ENCODE results near the gene SRP68.
"Not testable (repeated sequence)": the region's sequence is repeated elsewhere in the genome, so short reads cannot be mapped to it uniquely, and the experiment has no call there.

SRP68 gene

DNA sequence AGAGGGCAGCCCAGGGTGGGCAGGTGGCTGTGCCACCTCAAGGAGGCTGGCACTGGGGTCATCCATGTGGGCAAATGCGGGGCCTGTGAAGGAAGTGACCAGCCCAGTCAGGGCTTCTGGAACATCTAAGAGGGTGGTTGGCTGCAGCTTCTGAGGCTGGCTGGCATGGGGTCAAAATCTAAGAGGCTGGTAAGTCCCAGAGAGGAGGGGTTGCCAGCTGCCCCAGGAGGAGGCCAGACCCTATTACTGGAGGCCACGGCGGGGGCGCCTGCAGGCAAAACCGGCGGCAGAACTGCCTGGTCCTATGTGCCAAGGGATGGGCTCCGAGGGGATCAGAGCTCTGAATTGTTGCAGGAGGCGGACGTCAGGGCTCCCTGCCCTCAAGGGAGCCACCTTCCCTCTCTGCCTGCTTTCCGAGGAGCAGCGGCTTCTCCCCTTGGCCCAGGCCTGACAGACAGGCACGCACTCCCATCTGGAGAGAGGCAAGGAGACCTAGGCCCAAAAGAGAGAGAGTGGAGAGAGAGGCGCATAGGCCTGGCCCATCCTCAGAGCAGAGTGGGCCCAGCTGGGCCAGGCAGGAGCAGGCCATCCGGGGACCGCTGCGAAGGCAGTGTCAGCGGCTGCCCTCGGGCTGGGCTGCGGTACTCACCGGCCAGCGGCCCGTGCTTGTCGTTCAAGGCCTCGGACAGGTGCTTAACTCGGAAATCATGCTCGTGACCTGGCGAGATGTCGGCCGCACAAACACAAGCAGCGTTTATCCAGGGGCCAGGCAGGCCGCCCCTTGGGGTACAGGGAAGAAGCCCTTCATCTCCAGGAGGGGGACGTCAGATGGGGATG lies 17.6 kb upstream of the SRP68 start:
- no peak for DNase-seq (ENCODE audit: low read depth in 2 of 2)

DNA sequence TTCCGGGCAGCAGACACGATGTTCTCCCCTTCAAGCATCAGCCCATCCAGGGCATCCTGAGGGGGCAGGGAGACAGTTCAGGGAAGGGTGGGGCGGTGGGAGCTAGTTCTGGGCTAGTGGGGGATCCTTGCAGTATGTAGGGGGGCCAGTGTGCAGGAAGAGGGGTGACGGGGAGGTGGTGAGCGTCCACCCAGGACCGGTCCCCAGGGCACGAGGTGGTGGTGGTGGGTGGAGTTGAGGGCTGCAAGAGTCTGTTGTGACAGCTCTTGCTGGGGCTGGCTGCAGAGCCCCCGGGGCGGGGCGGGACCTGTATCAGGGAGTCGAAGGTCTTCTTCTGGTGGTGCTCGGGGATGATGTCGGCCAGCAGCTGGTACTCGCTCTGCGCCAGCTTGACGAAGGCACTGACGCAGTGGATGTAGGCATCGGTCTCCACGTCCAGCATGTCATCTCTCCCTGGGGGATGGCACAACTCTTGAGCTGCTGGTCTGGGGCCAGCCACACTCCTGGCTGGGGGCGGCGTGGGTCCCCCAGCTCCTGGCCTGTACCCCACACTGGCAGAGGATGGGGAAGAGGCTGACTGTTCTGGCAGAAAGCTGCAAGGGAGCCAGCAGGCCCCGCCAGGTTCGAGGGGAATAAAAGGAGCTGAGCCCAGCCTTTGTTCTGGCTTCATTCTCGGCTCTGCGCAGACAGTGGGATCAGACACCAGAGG lies 16.7 kb upstream of the SRP68 start:
- no peak for DNase-seq (ENCODE audit: low read depth in 2 of 2)

DNA sequence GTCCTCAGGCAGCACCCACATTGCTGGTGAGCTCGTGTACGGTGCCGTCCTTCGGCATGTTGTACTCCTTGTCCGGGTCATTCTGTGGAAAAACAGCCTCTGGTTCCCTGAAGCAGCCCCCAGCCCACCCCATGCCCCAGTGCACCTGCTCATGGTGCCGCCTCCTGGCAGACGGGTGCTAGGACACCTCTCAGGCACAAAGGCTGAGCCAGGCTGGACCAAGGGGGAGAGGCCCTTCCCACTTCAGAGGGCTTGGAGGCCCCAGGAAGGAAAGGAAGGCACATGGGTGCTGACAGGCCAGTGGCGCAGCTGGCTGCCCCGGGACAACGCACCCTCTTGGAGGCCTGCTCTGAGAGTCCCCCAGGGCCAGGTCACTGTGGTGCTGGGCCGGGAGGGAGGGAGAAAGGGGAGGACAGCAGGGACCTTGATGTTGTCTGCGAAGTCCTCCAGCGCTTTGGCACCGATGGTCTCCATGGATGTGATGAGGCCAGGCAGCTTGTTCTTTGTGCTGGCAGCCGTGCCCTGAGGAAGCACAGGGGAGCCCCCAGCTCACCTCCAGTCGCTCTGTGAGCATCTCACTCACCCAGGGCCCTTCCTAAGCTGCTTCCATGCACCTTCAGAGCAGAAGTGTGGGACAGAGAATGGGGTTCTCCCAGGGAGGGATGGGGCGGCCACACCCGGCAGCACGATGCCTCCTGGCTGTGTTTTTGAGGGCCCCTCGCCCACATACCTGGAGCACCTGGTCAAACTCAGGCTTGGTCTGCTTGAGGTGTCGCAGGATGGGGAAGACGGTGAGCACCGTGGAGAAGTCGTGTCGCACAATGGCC lies 15.9 kb upstream of the SRP68 start:
- DNase-seq (ENCODE audit: low read depth in 2 of 2), result no peak

DNA sequence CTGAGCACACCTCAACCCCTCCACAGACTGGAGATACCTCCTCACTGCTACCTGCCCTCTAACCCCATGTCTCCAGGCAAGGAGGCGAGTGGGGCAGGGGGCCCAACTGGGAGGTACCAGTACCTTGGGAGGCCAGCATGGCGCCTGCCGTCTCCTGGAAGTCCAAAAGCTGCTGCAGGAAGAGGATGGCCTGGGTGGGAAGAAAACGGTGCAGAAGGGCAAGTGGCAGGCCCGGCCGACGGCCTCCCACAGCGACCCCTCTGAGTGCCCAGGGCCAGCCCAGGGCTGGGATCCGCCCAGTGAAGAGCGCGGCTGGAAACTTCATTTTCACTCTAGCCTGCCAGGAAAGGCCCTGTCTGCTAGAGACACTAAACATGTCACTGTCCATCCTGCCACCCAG lies 15.2 kb upstream of the SRP68 start:
- DNase-seq (ENCODE audit: low read depth in 2 of 2), result no peak

GRCh38 chr17:76086384-76086783 lies 14.1 kb upstream of the SRP68 start:
- DNase-seq (ENCODE audit: low read depth in 2 of 2), result no peak

DNA sequence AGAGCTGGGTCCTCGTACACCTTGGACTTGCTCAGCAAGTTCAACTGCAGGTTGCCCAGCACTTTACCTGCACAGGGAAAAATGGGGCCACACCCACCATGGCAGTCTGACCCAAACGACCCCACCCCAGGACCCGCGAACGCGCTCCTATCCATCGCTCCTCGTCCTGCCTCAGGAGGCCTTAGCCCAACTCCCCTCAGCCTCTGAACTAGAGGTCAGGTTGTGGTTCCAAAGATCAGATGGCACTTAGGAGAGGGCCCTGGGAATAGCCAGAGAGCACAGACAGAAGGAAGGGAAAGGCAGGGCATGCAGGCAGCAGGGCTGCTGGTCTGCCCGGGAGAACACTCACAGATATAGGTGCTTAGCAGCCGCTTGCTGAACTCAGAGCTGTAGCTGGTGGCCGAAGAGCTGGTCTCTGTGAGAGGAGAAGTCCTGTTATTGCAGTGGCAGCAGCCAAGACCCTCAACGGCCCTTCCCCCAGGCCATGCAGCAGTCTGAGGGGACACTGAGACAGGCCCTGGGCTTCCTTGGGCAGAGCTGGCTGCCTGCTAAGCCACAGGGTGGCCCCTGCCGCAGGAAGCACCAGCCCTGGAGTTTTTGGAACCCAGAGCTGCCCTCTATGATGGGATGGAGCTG lies 13.5 kb upstream of the SRP68 start:
- DNase-seq (ENCODE audit: low read depth in 2 of 2), result no peak

DNA sequence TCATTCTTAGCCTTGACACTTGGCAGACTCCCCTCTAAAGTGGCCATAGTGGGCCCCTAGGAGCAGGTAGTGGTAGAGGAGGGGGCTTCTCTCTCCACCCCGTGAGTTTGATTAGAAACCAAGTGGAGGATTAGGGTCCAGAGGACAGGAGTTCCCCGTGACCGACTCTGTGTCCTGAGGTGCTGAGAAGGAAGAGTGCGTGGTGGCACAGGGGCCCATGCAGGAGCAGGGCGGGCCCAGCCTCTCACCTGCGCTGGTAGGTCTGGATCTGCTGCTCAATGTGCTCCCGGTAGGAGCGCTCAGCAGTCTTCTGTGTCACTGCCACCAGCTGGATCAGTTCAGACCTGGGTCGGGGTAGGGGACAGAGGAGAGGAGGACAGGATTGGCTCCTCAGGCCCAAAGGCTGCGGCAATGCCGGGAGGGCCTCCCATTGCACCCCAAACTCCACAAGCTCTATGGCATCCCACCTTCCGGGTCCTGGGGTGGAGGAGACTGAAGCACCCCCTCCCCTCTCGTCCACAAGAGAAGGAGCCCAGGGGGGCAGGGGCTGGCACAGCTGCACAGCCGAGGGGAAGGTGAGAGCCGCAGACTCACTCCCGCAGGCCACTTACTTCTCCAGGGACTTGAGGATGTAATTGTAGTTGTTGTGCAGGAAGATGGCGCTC lies 12.9 kb upstream of the SRP68 start:
- DNase-seq (ENCODE audit: low read depth in 2 of 2), result no peak

DNA sequence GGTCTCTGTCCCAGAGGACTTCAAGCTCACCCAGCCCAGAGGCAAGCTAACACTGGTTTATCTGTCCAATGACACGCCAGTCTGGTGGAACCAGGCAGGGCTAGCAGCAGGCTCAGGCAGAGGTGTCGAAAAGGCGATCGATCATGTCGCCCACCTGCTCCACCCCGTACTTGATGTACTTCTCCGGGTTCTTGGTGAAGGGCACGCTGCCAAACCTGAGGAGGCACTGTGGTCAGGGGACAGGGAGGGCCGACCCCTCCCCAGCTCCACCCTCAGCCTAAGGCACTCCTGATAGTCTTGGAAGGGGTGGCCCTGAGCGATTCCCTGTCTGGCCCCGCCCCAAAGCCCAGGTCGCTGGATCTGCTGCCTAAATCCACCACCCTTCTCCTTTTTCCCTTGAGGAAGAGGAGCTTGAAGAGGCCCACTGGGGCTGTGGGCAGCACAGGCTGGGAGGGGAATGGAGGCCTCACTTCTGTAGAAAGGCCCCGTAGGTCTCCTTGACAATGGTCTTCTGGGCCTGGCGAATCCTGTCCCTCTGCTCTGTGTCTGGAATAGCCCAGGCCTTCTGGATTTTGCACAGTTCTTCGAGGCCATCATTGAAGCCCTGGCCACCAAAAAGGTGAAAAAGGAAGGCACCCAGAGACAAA lies 11.3 kb upstream of the SRP68 start:
- no peak for DNase-seq (ENCODE audit: low read depth in 2 of 2)

- no peak for DNase-seq (ENCODE audit: low read depth in 2 of 2)
These were observed 10.3 kb upstream of the SRP68 start for GRCh38 chr17:76082326-76083251.

DNA sequence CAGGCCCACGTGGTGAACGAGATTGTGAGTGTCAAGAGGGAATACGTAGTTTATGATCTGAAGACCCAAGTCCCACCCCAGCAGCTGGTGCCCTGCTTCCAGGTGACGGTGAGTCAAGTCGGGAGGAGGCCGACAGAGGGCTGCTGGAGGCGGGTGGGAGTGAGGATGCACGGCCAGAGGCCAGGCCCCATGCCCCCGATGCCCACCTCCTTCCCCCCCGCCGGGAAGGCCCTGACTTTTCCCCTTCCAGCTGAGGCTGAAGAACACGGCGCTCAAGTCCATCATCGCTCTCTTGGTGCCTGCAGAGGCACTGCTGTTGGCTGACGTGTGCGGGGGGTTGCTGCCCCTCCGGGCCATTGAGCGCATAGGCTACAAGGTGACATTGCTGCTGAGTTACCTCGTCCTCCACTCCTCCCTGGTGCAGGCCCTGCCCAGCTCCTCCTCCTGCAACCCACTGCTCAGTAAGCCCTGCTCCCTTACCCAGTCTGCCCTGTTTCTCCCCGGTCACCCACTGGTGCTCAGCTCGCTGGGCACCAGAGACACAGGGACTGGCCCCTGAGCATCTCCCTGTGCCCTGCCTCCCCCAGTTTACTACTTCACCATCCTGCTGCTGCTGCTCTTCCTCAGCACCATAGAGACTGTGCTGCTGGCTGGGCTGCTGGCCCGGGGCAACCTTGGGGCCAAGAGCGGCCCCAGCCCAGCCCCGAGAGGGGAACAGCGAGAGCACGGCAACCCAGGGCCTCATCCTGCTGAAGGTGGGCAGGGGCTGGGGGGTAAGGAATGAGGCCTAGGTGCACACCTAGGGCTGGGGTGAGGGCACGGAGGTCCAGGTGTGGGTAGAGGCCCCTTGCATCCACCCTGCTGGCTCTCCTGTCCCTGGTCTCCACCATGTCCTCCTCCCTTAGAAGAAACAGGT lies 9.2 kb upstream of the SRP68 start:
- no peak for DNase-seq (ENCODE audit: low read depth in 2 of 2)

DNA sequence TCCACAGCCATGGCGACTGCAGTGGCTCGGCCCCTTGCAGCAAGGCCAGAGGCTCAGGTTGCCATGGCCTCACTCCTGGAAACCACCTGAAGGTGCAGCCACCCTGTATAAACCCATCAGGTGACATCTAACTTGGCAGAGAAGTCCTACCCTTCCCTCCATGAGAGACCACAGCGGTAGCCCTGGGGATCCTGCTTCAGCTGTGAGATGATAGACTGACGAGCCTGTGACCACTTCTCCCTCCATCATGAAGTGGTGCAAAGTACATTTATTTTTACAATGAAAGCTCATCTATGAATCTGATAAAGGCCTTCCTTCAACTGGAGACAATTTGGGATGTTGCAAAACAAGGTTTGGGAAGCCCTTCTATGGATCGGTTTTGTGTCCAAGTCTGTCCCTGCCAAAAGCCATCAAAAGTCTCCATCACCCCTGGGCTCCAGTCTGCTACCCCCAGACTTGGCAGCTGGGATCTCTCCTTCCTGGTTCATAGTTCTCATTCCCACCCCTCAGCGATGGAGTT lies 8.5 kb upstream of the SRP68 start:
- DNase-seq (ENCODE audit: low read depth in 2 of 2), result no peak

- no peak for DNase-seq (ENCODE audit: low read depth in 2 of 2)
These were observed 7.8 kb upstream of the SRP68 start for GRCh38 chr17:76079956-76080767.

DNA sequence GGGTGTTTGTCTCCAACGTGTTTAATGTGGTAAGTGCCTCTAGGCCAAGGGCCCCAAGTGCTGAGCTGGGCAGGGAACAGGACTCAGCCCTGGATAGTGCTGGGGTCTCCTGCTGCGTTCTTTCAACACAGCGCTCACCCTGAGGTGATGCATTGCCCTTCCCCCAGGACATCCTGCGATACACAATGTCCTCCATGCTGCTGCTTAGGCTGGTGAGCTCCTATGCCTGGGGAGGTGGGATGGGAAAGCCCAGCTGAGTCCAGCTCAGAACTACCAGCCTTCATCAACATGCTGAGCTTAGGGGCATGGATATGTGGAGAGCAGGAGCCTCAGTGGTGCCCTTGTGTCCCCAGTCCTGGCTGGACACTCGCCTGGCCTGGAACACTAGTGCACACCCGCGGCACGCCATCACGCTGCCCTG lies 7.2 kb upstream of the SRP68 start:
- no peak for DNase-seq (ENCODE audit: low read depth in 2 of 2)

- no peak for DNase-seq (ENCODE audit: low read depth in 2 of 2)
These were observed 6.7 kb upstream of the SRP68 start, which contains the start of gene ZACN for GRCh38 chr17:76078860-76079534. Gene ZACN (plus strand): TSS chr17:76079182. CDS start chr17:76079265, 83 bp downstream.

- DNase-seq (ENCODE audit: low read depth in 2 of 2), result not testable (repeated sequence)
These were observed 6.1 kb upstream of the SRP68 start for GRCh38 chr17:76078370-76078769.

DNA sequence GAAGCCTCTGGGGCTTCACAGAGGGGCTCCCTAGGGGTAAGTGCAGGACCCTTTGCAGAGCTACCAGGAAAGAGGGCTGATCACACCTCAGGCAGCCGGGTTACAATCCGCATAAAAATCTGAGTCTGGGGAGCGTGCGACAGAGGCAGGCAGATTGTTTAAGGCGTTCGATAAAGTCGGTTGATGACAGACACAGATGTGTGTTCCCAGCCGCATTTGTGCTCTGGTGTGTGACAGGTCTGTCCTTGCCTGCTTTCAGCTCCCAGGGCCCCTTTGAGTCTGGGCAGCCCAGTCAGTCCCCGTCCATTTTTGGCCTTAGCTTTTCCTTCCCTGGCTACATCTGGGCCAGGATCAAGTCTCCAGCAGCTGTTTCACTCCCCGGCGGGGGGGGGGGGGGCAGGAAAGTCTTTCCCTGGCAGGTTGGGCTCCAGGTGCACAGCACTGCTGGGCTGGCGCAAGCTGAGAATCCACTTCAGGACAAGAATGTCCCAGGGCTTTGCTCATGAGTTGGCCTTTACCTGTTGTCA lies 5.3 kb upstream of the SRP68 start:
- DNase-seq (ENCODE audit: low read depth in 2 of 2), result no peak

Data from stimulated activated CD8-positive, alpha-beta memory T cell treated with anti-CD3 and anti-CD28 coated beads, Interleukin-2, amount 100 ng/mL, for 1 hour (primary cell).